ENCODE measurements around the gene ELAVL4.
"Not testable (repeated sequence)": the region's sequence is repeated elsewhere in the genome, so short reads cannot be mapped to it uniquely, and the experiment has no call there.

- TF ChIP-seq RELA (CRISPR knock-in tag; IDR thresholded peaks at IDR 0.05; ENCODE audit: borderline replicate concordance); CTCF (IDR thresholded peaks at IDR 0.05); PRDM15 (CRISPR knock-in tag; IDR thresholded peaks at IDR 0.05); AR (CRISPR knock-in tag; IDR thresholded peaks at IDR 0.05); MAX (CRISPR knock-in tag; IDR thresholded peaks at IDR 0.05); RORB (CRISPR knock-in tag; IDR thresholded peaks at IDR 0.05); NR3C1 (CRISPR knock-in tag; conservative IDR thresholded peaks at IDR 0.05; ENCODE audit: low read depth); USF2 (CRISPR knock-in tag; IDR thresholded peaks at IDR 0.05); JUN (CRISPR knock-in tag; IDR thresholded peaks at IDR 0.05): not testable (repeated sequence)
These were observed 57.6 kb downstream of the ELAVL4 start for GRCh38 chr1:50166351-50166750.
